HUES6 (cell line): ENCODE data around the gene EMP1.

Experiments
- H3K27ac ChIP-seq: 2 replicates; pipeline ENCODE4 v1.7.0; 2013; ENCODE audit warnings: low read depth, mild to moderate bottlenecking, low read length, inconsistent platforms
- H3K27me3 ChIP-seq: 2 replicates; pipeline ENCODE4 v1.6.1; 2013; ENCODE audit warnings: low read length; ENCODE audit not compliant: control insufficient read depth, insufficient read depth
- H3K36me3 ChIP-seq: 2 replicates; pipeline ENCODE4 v1.6.1; 2013; ENCODE audit warnings: low read length; ENCODE audit not compliant: control insufficient read depth, insufficient read depth
- H3K4me1 ChIP-seq: 2 replicates; pipeline ENCODE4 v1.6.1; 2013; ENCODE audit warnings: low read length; ENCODE audit not compliant: control insufficient read depth, insufficient read depth
- H3K4me3 ChIP-seq: 2 replicates; pipeline ENCODE4 v1.5.1; 2013; ENCODE audit warnings: low read depth, low read length
- H3K9ac ChIP-seq: one replicate; pipeline ENCODE4 v1.6.1; 2013; ENCODE audit warnings: mild to moderate bottlenecking, low read length
- H3K9me3 ChIP-seq: 2 replicates; pipeline ENCODE4 v1.6.1; 2013; ENCODE audit warnings: low read depth, low read length; ENCODE audit not compliant: control insufficient read depth, insufficient read depth

EMP1 gene

GRCh38 chr12:13162904-13163303, 33.6 kb upstream of the EMP1 start:
- Histone ChIP-seq H3K27me3 (no peaks in the 10 kb centered on the region), H3K27ac (no peak overlapping the region), H3K9ac (no peak overlapping the region), H3K36me3 (no peaks in the 10 kb centered on the region), H3K4me3 (no peak overlapping the region), H3K9me3 (0 out of 2 replicates have a peak, but pooled peaks cover 4% of the 10 kb centered on the region), H3K4me1 (peaks cover 7% of the 10 kb centered on the region)

- no peak overlapping the region for H3K4me3 ChIP-seq
- no peaks in the 10 kb centered on the region for H3K36me3 ChIP-seq
- no peak overlapping the region for H3K9ac ChIP-seq
- H3K27me3 ChIP-seq: no peaks in the 10 kb centered on the region
- no peak overlapping the region for H3K27ac ChIP-seq
- peaks cover 7% of the 10 kb centered on the region for H3K4me1 ChIP-seq
- 0 out of 2 replicates have a peak, but pooled peaks cover 5% of the 10 kb centered on the region for H3K9me3 ChIP-seq
These were observed 32.5 kb upstream of the EMP1 start for GRCh38 chr12:13163868-13164635.

- H3K27me3 ChIP-seq: no peaks in the 10 kb centered on the region
- no peak overlapping the region for H3K27ac ChIP-seq
- 0 out of 2 replicates have a peak, but pooled peaks cover 5% of the 10 kb centered on the region for H3K9me3 ChIP-seq
- H3K4me1 ChIP-seq: peaks cover 7% of the 10 kb centered on the region
- H3K4me3 ChIP-seq: no peak overlapping the region
- no peaks in the 10 kb centered on the region for H3K36me3 ChIP-seq
- no peak overlapping the region for H3K9ac ChIP-seq
These were observed 31.5 kb upstream of the EMP1 start for GRCh38 chr12:13164921-13165616.

DNA sequence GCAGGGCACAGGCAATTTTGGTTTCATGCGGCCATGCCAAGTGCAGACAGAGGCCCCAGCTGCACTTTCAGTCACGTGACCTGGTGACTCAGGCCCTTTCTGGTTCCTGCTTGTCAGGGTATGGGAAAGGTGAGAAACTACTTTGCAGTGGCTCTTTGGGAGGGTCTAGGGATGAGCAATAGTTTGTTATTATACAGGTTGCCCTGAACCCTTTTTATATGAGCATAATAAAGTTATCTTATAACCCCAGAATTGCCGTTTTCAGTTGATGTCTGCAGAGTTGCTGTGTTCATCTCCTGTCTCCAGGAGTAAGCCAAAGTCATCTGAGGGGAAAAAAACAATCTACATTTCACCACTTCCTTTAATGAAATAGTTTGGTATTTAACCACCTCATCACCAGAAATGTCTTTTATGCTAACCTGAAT, 30.9 kb upstream of the EMP1 start:
- H3K9me3 ChIP-seq: 0 out of 2 replicates have a peak, but pooled peaks cover 5% of the 10 kb centered on the region
- no peaks in the 10 kb centered on the region for H3K36me3 ChIP-seq
- no peaks in the 10 kb centered on the region for H3K27me3 ChIP-seq
- H3K4me1 ChIP-seq: peaks cover 7% of the 10 kb centered on the region
- H3K27ac ChIP-seq: no peak overlapping the region
- no peak overlapping the region for H3K9ac ChIP-seq
- no peak overlapping the region for H3K4me3 ChIP-seq

- no peaks in the 10 kb centered on the region for H3K27me3 ChIP-seq
- H3K9ac ChIP-seq: no peak overlapping the region
- no peaks in the 10 kb centered on the region for H3K36me3 ChIP-seq
- no peak overlapping the region for H3K4me3 ChIP-seq
- no peak overlapping the region for H3K27ac ChIP-seq
- H3K9me3 ChIP-seq: 0 out of 2 replicates have a peak, but pooled peaks cover 5% of the 10 kb centered on the region
- H3K4me1 ChIP-seq: peaks cover 15% of the 10 kb centered on the region
These were observed 29.3 kb upstream of the EMP1 start for GRCh38 chr12:13167226-13167625.

- H3K9me3 ChIP-seq: 0 out of 2 replicates have a peak, but pooled peaks cover 5% of the 10 kb centered on the region
- H3K27me3 ChIP-seq: no peaks in the 10 kb centered on the region
- no peaks in the 10 kb centered on the region for H3K36me3 ChIP-seq
- no peak overlapping the region for H3K27ac ChIP-seq
- no peak overlapping the region for H3K9ac ChIP-seq
- peaks cover 22% of the 10 kb centered on the region for H3K4me1 ChIP-seq
- no peak overlapping the region for H3K4me3 ChIP-seq
These were observed 28.6 kb upstream of the EMP1 start for GRCh38 chr12:13167906-13168305.

- Histone ChIP-seq H3K4me1 (peaks cover 33% of the 10 kb centered on the region), H3K9ac (no peak overlapping the region), H3K4me3 (no peak overlapping the region), H3K9me3 (0 out of 2 replicates have a peak, but pooled peaks cover 5% of the 10 kb centered on the region), H3K36me3 (no peaks in the 10 kb centered on the region), H3K27me3 (no peaks in the 10 kb centered on the region), H3K27ac (no peak overlapping the region)
These were observed 27.3 kb upstream of the EMP1 start for GRCh38 chr12:13169272-13169671.

DNA sequence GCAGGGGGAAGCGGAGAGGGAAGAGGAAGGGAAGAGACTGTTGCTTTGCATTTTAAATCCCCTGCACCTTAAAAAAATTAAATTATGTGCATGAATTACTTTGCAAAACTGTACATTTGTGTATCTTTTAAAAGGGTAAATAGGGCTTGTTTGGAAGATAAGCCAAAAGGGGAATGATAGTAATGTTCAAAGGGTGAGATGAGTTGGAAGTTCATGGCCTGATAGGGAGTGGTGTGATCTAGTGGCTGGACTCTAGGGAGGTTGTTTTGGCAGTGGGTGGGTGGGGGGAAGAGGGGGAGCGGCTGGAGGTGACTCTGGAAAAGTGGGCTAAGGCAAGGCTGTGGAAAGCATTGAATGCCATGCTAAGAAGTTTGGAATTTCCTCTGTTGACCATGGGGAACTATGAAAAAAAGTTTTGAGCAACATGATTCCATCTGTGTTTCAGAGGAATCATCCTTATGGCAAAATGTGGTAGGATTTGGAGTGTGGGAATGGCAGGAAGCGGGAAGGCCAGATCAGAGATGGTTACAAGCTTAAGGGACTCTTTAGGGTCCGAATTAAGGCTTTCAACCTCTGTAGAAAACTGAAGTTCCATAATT, 25.5 kb upstream of the EMP1 start:
- Histone ChIP-seq H3K36me3 (no peaks in the 10 kb centered on the region), H3K4me3 (no peak overlapping the region), H3K9ac (no peak overlapping the region), H3K27ac (no peak overlapping the region), H3K4me1 (peaks cover 26% of the 10 kb centered on the region), H3K9me3 (0 out of 2 replicates have a peak, but pooled peaks cover 5% of the 10 kb centered on the region), H3K27me3 (no peaks in the 10 kb centered on the region)

DNA sequence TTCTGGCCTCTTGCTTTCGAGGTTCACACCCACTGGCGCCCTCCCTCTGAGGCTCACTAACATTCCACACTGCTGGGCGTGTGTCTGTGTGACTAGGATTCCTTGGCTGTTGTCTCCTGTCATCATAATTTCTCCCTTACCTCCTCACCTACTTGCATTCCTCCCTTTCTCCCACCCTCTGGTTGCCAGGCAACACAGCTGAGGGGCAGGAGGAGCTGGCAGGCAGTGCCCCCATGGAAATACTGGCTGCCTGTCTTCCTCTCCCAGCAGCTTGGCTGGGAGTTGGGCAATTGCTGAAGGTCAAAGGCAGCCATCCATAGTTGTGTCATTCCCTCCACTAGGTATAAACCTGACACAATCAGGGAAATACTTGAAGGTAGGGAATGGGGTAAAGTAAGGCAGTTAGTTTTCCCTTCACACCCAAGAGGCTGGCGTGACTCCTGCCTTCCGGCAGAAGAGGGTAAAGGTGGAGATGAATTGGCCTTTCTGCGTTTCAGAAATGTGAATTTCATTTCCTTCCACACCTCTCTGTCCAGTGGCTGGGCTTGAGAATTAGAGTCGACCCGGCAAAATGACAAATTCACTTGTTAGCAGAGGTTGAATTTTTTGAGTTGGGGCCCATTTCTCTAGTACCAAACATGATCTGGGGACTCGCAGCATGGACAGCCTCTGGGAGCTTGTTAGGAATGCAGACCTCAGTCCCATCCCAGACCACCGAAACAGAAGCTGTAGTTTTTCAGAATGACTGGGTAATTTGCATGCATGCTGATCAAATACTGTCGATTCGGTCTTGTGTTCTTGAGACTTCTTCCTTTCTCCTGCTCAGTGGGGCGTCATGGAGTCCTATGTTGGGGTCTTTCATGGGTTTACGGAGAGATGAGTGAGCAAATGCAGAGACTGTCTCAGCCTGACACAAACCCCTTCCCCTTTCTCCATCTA, 24.3 kb upstream of the EMP1 start:
- H3K27ac ChIP-seq: no peak overlapping the region

More for the DNA sequence above, 24.3 kb upstream of the EMP1 start:
- Histone ChIP-seq H3K9me3 (0 out of 2 replicates have a peak, but pooled peaks cover 5% of the 10 kb centered on the region), H3K36me3 (no peaks in the 10 kb centered on the region), H3K4me3 (no peak overlapping the region), H3K27me3 (no peaks in the 10 kb centered on the region), H3K9ac (no peak overlapping the region), H3K4me1 (peaks cover 26% of the 10 kb centered on the region)
